Peyer's patch (tissue), 4 donors: Measurements from ENCODE around the gene AOC1.

Experiments
- CTCF ChIP-seq, 6 experiments: fragments of 450-650 bp in 4 of 6; fragments of 200-600 bp in 2 of 6; sonication (generic) in 1 of 6; IDR thresholded peaks; one replicate each; pipeline ENCODE4 v1.5.1; 2017 to 2019; ENCODE audit warnings: antibody characterized with exemption in 6 of 6, mild to moderate bottlenecking in 3 of 6, moderate library complexity in 1 of 6
- POLR2A ChIP-seq, 2 donors: fragments of 450-650 bp; IDR thresholded peaks; one replicate each; pipeline ENCODE4 v1.5.1; 2017; ENCODE audit warnings: antibody characterized with exemption in 2 of 2, mild to moderate bottlenecking in 2 of 2, moderate library complexity in 2 of 2

DNA sequence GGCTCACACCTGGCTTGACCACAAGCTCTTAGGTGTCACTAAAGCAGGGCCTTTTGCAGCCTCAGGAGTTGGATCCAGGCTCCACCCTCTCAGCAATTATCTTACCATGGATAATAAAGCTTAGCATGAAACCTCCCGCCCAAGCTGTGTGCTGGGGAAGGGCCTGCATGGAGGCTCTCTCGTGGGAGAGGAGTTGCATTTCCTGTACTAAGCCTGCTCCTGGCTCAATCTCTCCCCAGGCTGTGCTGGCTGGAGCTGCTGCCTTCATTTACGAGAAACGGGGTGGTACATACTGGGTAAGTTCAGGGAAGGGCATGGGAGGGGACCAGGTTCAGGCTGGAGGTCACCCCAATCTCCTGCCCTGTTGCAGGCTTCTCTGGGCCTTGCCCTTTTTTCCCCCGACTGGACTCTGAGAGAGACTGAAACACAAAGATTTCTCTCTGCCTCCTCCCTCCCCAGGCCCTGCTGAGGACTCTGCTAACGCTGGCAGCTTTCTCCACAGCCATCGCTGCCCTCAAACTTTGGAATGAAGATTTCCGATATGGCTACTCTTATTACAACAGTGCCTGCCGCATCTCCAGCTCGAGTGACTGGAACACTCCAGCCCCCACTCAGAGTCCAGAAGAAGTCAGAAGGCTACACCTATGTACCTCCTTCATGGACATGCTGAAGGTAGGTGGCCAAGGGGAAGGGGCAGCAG is 49.0 kb upstream of the AOC1 start:
- TF ChIP-seq CTCF (IDR thresholded peaks at IDR 0.05) (no peak), POLR2A (IDR thresholded peaks at IDR 0.05) (no peak)
